H9 (cell line): Measurements from ENCODE around the gene CACNA2D4. TPM values are rescaled to one million over a fixed set of nuclear protein-coding genes. Genes with fewer than 3 reads are reported as not detected.

Source experiments
- DNase-seq: peaks from one replicate; pipeline ENCODE4 v3.0.0-alpha.2; 2017
- H2AFZ ChIP-seq: one replicate; pipeline ENCODE4 v1.6.1; 2013; ENCODE audit warnings: mild to moderate bottlenecking, low read length, control low read depth, moderate library complexity
- H2AK5ac ChIP-seq: 2 replicates; pipeline ENCODE4 v1.6.1; 2013; ENCODE audit warnings: low read length, control low read depth, mixed read lengths; ENCODE audit not compliant: insufficient read length
- H2BK120ac ChIP-seq: one replicate; pipeline ENCODE4 v1.6.1; 2013; ENCODE audit warnings: low read depth, mild to moderate bottlenecking, low read length, control low read depth, inconsistent platforms; ENCODE audit not compliant: poor library complexity, severe bottlenecking
- H2BK12ac ChIP-seq: 2 replicates; pipeline ENCODE4 v1.6.1; 2013; ENCODE audit warnings: low read length, control low read depth, mixed read lengths, low read depth; ENCODE audit not compliant: insufficient read length
- H2BK15ac ChIP-seq: 2 replicates; pipeline ENCODE4 v1.6.1; 2013; ENCODE audit warnings: low read depth, low read length, control low read depth
- H2BK20ac ChIP-seq: one replicate; pipeline ENCODE4 v1.6.1; 2013; ENCODE audit warnings: low read depth, mild to moderate bottlenecking, low read length, control low read depth, inconsistent platforms; ENCODE audit not compliant: poor library complexity, severe bottlenecking
- H2BK5ac ChIP-seq: 2 replicates; pipeline ENCODE4 v1.6.1; 2013; ENCODE audit warnings: low read length, control low read depth, mixed read lengths; ENCODE audit not compliant: insufficient read length
- H3K14ac ChIP-seq: 2 replicates; pipeline ENCODE4 v1.6.1; 2013; ENCODE audit warnings: low read length, control low read depth; ENCODE audit not compliant: insufficient read depth
- H3K18ac ChIP-seq: 2 replicates; pipeline ENCODE4 v1.6.1; 2013; ENCODE audit warnings: low read depth, mild to moderate bottlenecking, mixed read lengths, low read length, control low read depth; ENCODE audit not compliant: insufficient read length
- H3K23ac ChIP-seq: 2 replicates; pipeline ENCODE4 v1.6.1; 2013; ENCODE audit warnings: low read length, control low read depth, mixed read lengths, low read depth; ENCODE audit not compliant: insufficient read length
- H3K23me2 ChIP-seq: 2 replicates; pipeline ENCODE4 v1.6.1; 2013; ENCODE audit warnings: low read depth, mild to moderate bottlenecking, mixed read lengths, low read length, control low read depth; ENCODE audit not compliant: insufficient read length, poor library complexity, severe bottlenecking
- H3K27ac ChIP-seq: 2 replicates; pipeline ENCODE4 v1.5.1; 2013; ENCODE audit warnings: low read length, control low read depth, mixed read lengths, low read depth; ENCODE audit not compliant: insufficient read length
- H3K27me3 ChIP-seq: 2 replicates; pipeline ENCODE4 v1.6.1; 2013; ENCODE audit warnings: low read length, control low read depth, inconsistent platforms; ENCODE audit not compliant: insufficient read depth
- H3K4ac ChIP-seq: 2 replicates; pipeline ENCODE4 v1.6.1; 2013; ENCODE audit warnings: low read depth, mild to moderate bottlenecking, control low read depth, inconsistent platforms, low read length, moderate library complexity
- H3K4me1 ChIP-seq: 2 replicates; pipeline ENCODE4 v1.6.1; 2013; ENCODE audit warnings: low read length, control low read depth, inconsistent platforms; ENCODE audit not compliant: insufficient read depth
- H3K4me2 ChIP-seq: 2 replicates; pipeline ENCODE4 v1.6.1; 2013; ENCODE audit warnings: low read length, control low read depth, mixed read lengths; ENCODE audit not compliant: insufficient read length, insufficient read depth
- H3K56ac ChIP-seq: 2 replicates; pipeline ENCODE4 v1.6.1; 2013; ENCODE audit warnings: low read depth, mild to moderate bottlenecking, mixed read lengths, low read length, control low read depth; ENCODE audit not compliant: insufficient read length
- H3K79me1 ChIP-seq: 2 replicates; pipeline ENCODE4 v1.6.1; 2013; ENCODE audit warnings: low read depth, mild to moderate bottlenecking, moderate library complexity, low read length, control low read depth, inconsistent platforms; ENCODE audit not compliant: insufficient read depth, poor library complexity, severe bottlenecking
- H3K79me2 ChIP-seq: 2 replicates; pipeline ENCODE4 v1.6.1; 2013; ENCODE audit warnings: low read length, control low read depth, inconsistent platforms; ENCODE audit not compliant: insufficient read depth
- H3K9ac ChIP-seq: 2 replicates; pipeline ENCODE4 v1.6.1; 2013; ENCODE audit warnings: low read length, control low read depth, mixed read lengths; ENCODE audit not compliant: insufficient read length; ENCODE audit errors: extremely low read depth
- H3K9me3 ChIP-seq: one replicate; pipeline ENCODE4 v1.6.1; 2013; ENCODE audit warnings: low read depth, low read length, inconsistent platforms; ENCODE audit not compliant: control insufficient read depth
- H3T11ph ChIP-seq: one replicate; pipeline ENCODE4 v1.6.1; 2013; ENCODE audit warnings: mild to moderate bottlenecking, low read length, control low read depth, inconsistent platforms
- H4K20me1 ChIP-seq: one replicate; pipeline ENCODE4 v1.6.1; 2013; ENCODE audit not compliant: control insufficient read depth, insufficient read length, insufficient read depth
- H4K5ac ChIP-seq: 2 replicates; pipeline ENCODE4 v1.6.1; 2013; ENCODE audit warnings: low read depth, mild to moderate bottlenecking, mixed read lengths, low read length, control low read depth; ENCODE audit not compliant: insufficient read length
- H4K8ac ChIP-seq: replicated peaks from 2 replicates; pipeline ENCODE4 v1.6.1; 2013; ENCODE audit warnings: low read length, control low read depth, mixed read lengths, low read depth; ENCODE audit not compliant: insufficient read length
- H4K91ac ChIP-seq: 2 replicates; pipeline ENCODE4 v1.6.1; 2013; ENCODE audit warnings: low read depth, mild to moderate bottlenecking, moderate library complexity, mixed read lengths, low read length, control low read depth; ENCODE audit not compliant: insufficient read length
- H3K27ac Mint-ChIP-seq, 3 experiments: 2 replicates in 2 of 3; 3 replicates in 1 of 3; pipeline ENCODE4 v1.8.0; 2020 to 2021; ENCODE audit warnings: mixed read lengths in 3 of 3, mild to moderate bottlenecking in 1 of 3, moderate library complexity in 1 of 3
- H3K27me3 Mint-ChIP-seq: 2 replicates; pipeline ENCODE4 v1.8.0; 2021; ENCODE audit warnings: low read depth, mild to moderate bottlenecking, moderate library complexity, mixed read lengths
- H3K36me3 Mint-ChIP-seq, 3 experiments: 2 replicates in 2 of 3; 3 replicates in 1 of 3; pipeline ENCODE4 v1.8.0; 2020 to 2021; ENCODE audit warnings: low read depth in 3 of 3, mixed read lengths in 3 of 3; ENCODE audit not compliant: insufficient read depth in 1 of 3
- H3K4me1 Mint-ChIP-seq, 2 experiments: 2 replicates each; pipeline ENCODE4 v1.8.0; 2020; ENCODE audit warnings: mixed read lengths in 2 of 2
- H3K4me3 Mint-ChIP-seq, 2 experiments: 2 replicates in 1 of 2; 3 replicates in 1 of 2; pipeline ENCODE4 v1.8.0; 2020 to 2021; ENCODE audit warnings: mild to moderate bottlenecking in 2 of 2, mixed read lengths in 2 of 2, moderate library complexity in 1 of 2
- H3K9me3 Mint-ChIP-seq, 2 experiments: 2 replicates in 1 of 2; 3 replicates in 1 of 2; pipeline ENCODE4 v1.8.0; 2020; ENCODE audit warnings: mild to moderate bottlenecking in 2 of 2, mixed read lengths in 2 of 2, moderate library complexity in 1 of 2
- WGBS: extraction: QIAGEN DNeasy Blood & Tissue Kit; methylation state at CpG from one replicate; pipeline ENCODE4 v1.1.7; 2013; ENCODE audit warnings: missing lambda C conversion rate, low lambda C conversion rate, mixed read lengths; ENCODE audit not compliant: insufficient read length; ENCODE audit errors: extremely low coverage; 5-methylcytosine and 5-hydroxymethylcytosine counted together
- total RNA-seq: library from RNA; stranded (reverse); gene quantifications from 2 replicates; pipeline ENCODE4 v1.2.1, GENCODE V29; 2021
- TF ChIP-seq, protein P1 (sequence below): fragments of 200-600 bp; sonication (generic); conservative IDR thresholded peaks from 3 replicates; pipeline ENCODE4 v1.8.0; 2021; ENCODE audit warnings: antibody characterized with exemption, mild to moderate bottlenecking

The CACNA2D4 gene
- total RNA-seq, 1 experiment from 2014 or later, result 0.79 TPM

DNA sequence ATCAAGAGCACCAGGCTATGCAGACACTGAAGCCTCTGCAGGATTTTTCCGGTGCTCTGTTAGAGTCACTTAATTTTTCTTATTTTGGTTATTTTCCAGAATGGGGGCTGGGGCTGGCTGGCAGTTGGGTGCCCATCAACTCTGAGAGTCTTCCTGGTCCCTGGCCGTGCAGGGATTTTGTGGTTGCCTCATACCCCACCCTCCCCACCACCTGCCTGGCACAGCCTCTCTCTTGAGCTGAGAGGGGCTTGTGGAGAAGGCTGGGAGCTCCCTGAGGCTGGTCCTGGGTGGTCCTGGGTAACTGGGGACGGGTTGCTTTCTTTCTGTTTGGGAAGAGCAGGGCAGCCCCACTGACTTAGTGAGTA lies 74.8 kb downstream of the CACNA2D4 start:
- Histone ChIP-seq H3K9me3 (no peaks in the 10 kb centered on the region), H3K4me1 (peaks cover 6% of the 10 kb centered on the region; the same call in 1 of the 2 replicates), H2BK120ac (no peak overlapping the region), H2BK12ac (no peak overlapping the region), H3T11ph (no peak overlapping the region), H2BK15ac (no peak overlapping the region), H4K91ac (no peak overlapping the region), H3K23me2 (no peaks in the 10 kb centered on the region), H3K4ac (no peak overlapping the region), H2AFZ (no peak overlapping the region), H3K18ac (no peak overlapping the region), H4K20me1 (no peaks in the 10 kb centered on the region), H3K4me2 (no peak overlapping the region), H2AK5ac (no peak overlapping the region), H4K8ac (no peak overlapping the region), H3K27ac (no peak overlapping the region), H3K14ac (no peak overlapping the region), H3K56ac (no peak overlapping the region), H3K27me3 (no peaks in the 10 kb centered on the region), H3K79me1 (no peaks in the 10 kb centered on the region), H3K23ac (no peak overlapping the region), H2BK5ac (no peak overlapping the region), H3K79me2 (no peaks in the 10 kb centered on the region), H2BK20ac (no peak overlapping the region), H3K9ac (no peak overlapping the region), H4K5ac (no peak overlapping the region)
- H3K9me3 Mint-ChIP-seq, result no peaks in the 10 kb centered on the region
- peaks cover 11% of the 10 kb centered on the region for H3K27me3 Mint-ChIP-seq
- TF ChIP-seq, protein P1, sequence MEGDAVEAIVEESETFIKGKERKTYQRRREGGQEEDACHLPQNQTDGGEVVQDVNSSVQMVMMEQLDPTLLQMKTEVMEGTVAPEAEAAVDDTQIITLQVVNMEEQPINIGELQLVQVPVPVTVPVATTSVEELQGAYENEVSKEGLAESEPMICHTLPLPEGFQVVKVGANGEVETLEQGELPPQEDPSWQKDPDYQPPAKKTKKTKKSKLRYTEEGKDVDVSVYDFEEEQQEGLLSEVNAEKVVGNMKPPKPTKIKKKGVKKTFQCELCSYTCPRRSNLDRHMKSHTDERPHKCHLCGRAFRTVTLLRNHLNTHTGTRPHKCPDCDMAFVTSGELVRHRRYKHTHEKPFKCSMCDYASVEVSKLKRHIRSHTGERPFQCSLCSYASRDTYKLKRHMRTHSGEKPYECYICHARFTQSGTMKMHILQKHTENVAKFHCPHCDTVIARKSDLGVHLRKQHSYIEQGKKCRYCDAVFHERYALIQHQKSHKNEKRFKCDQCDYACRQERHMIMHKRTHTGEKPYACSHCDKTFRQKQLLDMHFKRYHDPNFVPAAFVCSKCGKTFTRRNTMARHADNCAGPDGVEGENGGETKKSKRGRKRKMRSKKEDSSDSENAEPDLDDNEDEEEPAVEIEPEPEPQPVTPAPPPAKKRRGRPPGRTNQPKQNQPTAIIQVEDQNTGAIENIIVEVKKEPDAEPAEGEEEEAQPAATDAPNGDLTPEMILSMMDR, result no peak
- H3K4me3 Mint-ChIP-seq, result no peak overlapping the region
- H3K27ac Mint-ChIP-seq, result peak overlapping the region in 1 of 3 experiments; percentile 44; a peak in 1 of 7 replicates
- H3K4me1 Mint-ChIP-seq, result peaks cover 24 to 52% of the 10 kb centered on the region in 2 experiments
- no CpG with 5 or more reads among the region's 3 CpGs for WGBS
- peak; percentile 26 for DNase-seq
- H3K36me3 Mint-ChIP-seq, result no peaks in the 10 kb centered on the region
